ENCODE data around the gene PAEP.

DNA sequence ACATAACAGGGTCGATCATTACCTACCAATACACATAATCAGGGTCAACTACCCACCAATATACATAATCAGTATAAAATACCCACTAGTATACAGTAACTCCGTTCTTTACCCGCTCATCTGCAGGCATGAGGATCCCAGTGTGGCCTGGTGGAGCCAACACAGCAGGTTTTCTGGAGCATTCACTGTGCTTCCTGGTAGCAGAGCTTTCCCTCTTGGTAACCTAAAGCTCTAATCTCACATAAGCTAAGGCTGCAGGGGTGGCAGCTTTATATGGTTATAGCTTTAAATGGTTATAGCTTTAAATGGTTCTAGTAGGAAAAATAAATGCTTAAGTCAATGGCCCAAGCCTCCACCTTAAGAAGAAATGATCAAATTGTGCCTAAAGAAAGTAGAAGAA is 28.4 kb upstream of the PAEP start:
- TF ChIP-seq, protein P1, sequence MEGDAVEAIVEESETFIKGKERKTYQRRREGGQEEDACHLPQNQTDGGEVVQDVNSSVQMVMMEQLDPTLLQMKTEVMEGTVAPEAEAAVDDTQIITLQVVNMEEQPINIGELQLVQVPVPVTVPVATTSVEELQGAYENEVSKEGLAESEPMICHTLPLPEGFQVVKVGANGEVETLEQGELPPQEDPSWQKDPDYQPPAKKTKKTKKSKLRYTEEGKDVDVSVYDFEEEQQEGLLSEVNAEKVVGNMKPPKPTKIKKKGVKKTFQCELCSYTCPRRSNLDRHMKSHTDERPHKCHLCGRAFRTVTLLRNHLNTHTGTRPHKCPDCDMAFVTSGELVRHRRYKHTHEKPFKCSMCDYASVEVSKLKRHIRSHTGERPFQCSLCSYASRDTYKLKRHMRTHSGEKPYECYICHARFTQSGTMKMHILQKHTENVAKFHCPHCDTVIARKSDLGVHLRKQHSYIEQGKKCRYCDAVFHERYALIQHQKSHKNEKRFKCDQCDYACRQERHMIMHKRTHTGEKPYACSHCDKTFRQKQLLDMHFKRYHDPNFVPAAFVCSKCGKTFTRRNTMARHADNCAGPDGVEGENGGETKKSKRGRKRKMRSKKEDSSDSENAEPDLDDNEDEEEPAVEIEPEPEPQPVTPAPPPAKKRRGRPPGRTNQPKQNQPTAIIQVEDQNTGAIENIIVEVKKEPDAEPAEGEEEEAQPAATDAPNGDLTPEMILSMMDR (conservative IDR thresholded peaks at IDR 0.05): no peak
- no peak for TF ChIP-seq ZFX (IDR thresholded peaks at IDR 0.05)
